DOHH2 (cell line): Measurements from ENCODE around the gene NFIB.

Experiments used
- H3F3A ChIP-seq: fragments of 200-600 bp; sonication (generic), shearing (Covaris generic); 2 replicates; pipeline ENCODE4 v1.6.0; 2016; ENCODE audit warnings: antibody characterized with exemption, mild to moderate bottlenecking; ENCODE audit not compliant: control insufficient read depth, insufficient read depth
- H3K27ac ChIP-seq: fragments of 200-600 bp; sonication (generic); 2 replicates; pipeline ENCODE4 v1.5.1; 2014; ENCODE audit warnings: low read depth, mild to moderate bottlenecking, low read length, moderate library complexity
- H3K27me3 ChIP-seq: fragments of 200-600 bp; sonication (generic); 2 replicates; pipeline ENCODE4 v1.6.1; 2014; ENCODE audit warnings: mild to moderate bottlenecking, low read length, mixed read lengths; ENCODE audit not compliant: control insufficient read depth
- H3K36me3 ChIP-seq: fragments of 200-600 bp; sonication (generic); 2 replicates; pipeline ENCODE4 v1.6.1; 2014; ENCODE audit warnings: mild to moderate bottlenecking, low read length, moderate library complexity, mixed read lengths; ENCODE audit not compliant: control insufficient read depth
- H3K4me1 ChIP-seq: fragments of 200-600 bp; sonication (generic); 2 replicates; pipeline ENCODE4 v1.6.1; 2014; ENCODE audit warnings: mild to moderate bottlenecking, low read length, mixed read lengths; ENCODE audit not compliant: control insufficient read depth
- H3K4me2 ChIP-seq: fragments of 200-600 bp; sonication (generic); 2 replicates; pipeline ENCODE4 v1.6.0; 2014; ENCODE audit warnings: mild to moderate bottlenecking, low read length, moderate library complexity
- H3K4me3 ChIP-seq: fragments of 200-600 bp; sonication (generic); 2 replicates; pipeline ENCODE4 v1.5.1; 2014; ENCODE audit warnings: mild to moderate bottlenecking, low read length, mixed read lengths
- H3K79me2 ChIP-seq: fragments of 200-600 bp; sonication (generic); 2 replicates; pipeline ENCODE4 v1.6.1; 2014; ENCODE audit warnings: mild to moderate bottlenecking, low read length, mixed read lengths; ENCODE audit not compliant: control insufficient read depth
- H3K9me2 ChIP-seq: fragments of 200-600 bp; sonication (generic); replicated peaks from 2 replicates; pipeline ENCODE4 v1.6.1; 2014; ENCODE audit warnings: mild to moderate bottlenecking, low read length, mixed read lengths; ENCODE audit not compliant: control insufficient read depth
- H3K9me3 ChIP-seq: fragments of 200-600 bp; sonication (generic); 2 replicates; pipeline ENCODE4 v1.6.1; 2014; ENCODE audit warnings: antibody characterized with exemption, low read length, mixed read lengths; ENCODE audit not compliant: control insufficient read depth, insufficient read depth
- H4K20me1 ChIP-seq: fragments of 200-600 bp; sonication (generic); 2 replicates; pipeline ENCODE4 v1.6.0; 2014; ENCODE audit warnings: low read depth, mild to moderate bottlenecking, antibody characterized with exemption, low read length, moderate library complexity; ENCODE audit not compliant: control insufficient read depth, insufficient read depth
- EZH2phosphoT487 ChIP-seq: fragments of 200-600 bp; sonication (generic); IDR thresholded peaks from 2 replicates; pipeline ENCODE4 v1.6.1; 2017; ENCODE audit warnings: borderline replicate concordance, mild to moderate bottlenecking, antibody characterized with exemption, low read length, moderate library complexity, mixed read lengths
- TF ChIP-seq, protein P1 (sequence below): fragments of 200-600 bp; sonication (generic); IDR thresholded peaks from one replicate; pipeline ENCODE4 v1.5.1; 2014; ENCODE audit warnings: antibody characterized with exemption, mild to moderate bottlenecking, low read depth, low read length; ENCODE audit not compliant: poor library complexity, severe bottlenecking

NFIB gene

DNA sequence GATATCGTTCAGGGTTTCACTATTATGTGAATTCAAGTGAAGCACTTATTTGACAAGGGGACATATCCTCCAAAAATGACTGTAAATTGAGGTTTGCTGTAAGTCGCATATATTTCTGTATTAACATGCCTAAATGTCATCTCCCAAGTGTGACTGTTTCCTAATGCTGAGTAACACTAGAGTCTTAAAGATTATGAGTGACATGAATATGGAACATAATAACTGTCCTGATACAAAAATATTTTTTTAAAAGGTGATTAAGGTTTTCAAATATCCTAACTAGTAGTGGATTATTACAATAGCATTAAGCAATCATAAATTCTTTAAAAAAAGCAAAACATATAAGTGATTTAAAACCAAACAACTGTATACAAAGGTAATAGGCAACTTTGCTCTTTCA is 3.6 kb downstream of the NFIB start:
- TF ChIP-seq, protein P1, sequence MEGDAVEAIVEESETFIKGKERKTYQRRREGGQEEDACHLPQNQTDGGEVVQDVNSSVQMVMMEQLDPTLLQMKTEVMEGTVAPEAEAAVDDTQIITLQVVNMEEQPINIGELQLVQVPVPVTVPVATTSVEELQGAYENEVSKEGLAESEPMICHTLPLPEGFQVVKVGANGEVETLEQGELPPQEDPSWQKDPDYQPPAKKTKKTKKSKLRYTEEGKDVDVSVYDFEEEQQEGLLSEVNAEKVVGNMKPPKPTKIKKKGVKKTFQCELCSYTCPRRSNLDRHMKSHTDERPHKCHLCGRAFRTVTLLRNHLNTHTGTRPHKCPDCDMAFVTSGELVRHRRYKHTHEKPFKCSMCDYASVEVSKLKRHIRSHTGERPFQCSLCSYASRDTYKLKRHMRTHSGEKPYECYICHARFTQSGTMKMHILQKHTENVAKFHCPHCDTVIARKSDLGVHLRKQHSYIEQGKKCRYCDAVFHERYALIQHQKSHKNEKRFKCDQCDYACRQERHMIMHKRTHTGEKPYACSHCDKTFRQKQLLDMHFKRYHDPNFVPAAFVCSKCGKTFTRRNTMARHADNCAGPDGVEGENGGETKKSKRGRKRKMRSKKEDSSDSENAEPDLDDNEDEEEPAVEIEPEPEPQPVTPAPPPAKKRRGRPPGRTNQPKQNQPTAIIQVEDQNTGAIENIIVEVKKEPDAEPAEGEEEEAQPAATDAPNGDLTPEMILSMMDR, result no peak
- no peak for TF ChIP-seq EZH2phosphoT487
- Histone ChIP-seq H3K27ac (no peak overlapping the region), H3K9me2 (no peaks in the 10 kb centered on the region), H3K4me2 (no peak overlapping the region), H3F3A (no peaks in the 10 kb centered on the region), H3K9me3 (no peaks in the 10 kb centered on the region), H3K79me2 (no peaks in the 10 kb centered on the region), H3K4me3 (no peak overlapping the region), H4K20me1 (no peaks in the 10 kb centered on the region), H3K27me3 (no peaks in the 10 kb centered on the region), H3K4me1 (peaks cover 3% of the 10 kb centered on the region; the same call in 1 of the 2 replicates), H3K36me3 (peaks cover 3% of the 10 kb centered on the region; the same call in 1 of the 2 replicates)

DNA sequence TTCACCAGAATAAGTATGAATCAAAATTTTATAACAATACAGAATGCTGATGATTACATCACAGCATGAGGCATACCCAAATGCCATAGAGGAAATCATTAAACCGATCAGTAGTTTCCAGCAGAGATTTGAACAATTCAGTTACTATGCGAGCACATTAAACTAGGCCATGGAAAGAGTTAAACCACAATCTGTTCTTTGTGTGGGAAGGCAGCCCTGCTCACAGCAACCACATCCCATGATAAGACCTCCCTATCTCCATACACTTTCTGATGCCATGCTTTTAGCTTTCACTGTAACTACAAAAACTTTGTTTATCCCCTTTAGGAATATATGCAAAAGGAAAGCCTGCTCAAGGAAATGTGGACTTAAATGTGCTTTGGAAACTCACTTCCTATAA is 4.5 kb downstream of the NFIB start:
- Histone ChIP-seq H3K27me3 (no peaks in the 10 kb centered on the region), H3K36me3 (peaks cover 3% of the 10 kb centered on the region; the same call in 1 of the 2 replicates), H3K4me1 (no peaks in the 10 kb centered on the region; the same call in 1 of the 2 replicates), H3K4me3 (no peak overlapping the region), H3K4me2 (no peak overlapping the region), H3K9me2 (no peaks in the 10 kb centered on the region), H3K9me3 (no peaks in the 10 kb centered on the region), H3K79me2 (no peaks in the 10 kb centered on the region), H3K27ac (no peak overlapping the region), H3F3A (no peaks in the 10 kb centered on the region), H4K20me1 (no peaks in the 10 kb centered on the region)
- no peak for TF ChIP-seq EZH2phosphoT487
- TF ChIP-seq, protein P1, result no peak

DNA sequence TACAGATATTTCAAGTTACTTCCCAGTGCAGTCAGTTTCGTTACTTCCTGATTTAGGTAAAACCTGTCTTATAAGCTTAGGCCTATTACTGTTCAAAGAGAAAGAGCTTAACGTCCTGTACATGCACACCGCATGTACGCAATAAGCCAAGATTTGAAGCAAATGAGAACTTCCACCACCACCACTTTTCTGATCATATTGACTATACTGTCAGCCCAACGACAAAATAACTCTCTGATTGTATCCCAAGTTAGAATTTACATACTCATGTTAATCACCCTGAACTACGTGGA is 5.1 kb downstream of the NFIB start:
- H3K79me2 ChIP-seq, result no peaks in the 10 kb centered on the region
- TF ChIP-seq, protein P1, result no peak
- TF ChIP-seq EZH2phosphoT487, result no peak
- no peak overlapping the region for H3K4me2 ChIP-seq
- H3K4me1 ChIP-seq, result no peaks in the 10 kb centered on the region
- no peaks in the 10 kb centered on the region for H3K9me3 ChIP-seq
- H3K9me2 ChIP-seq, result no peaks in the 10 kb centered on the region
- H3K27me3 ChIP-seq, result no peaks in the 10 kb centered on the region
- no peak overlapping the region for H3K4me3 ChIP-seq
- no peaks in the 10 kb centered on the region for H4K20me1 ChIP-seq
- no peak overlapping the region for H3K27ac ChIP-seq
- H3F3A ChIP-seq, result no peaks in the 10 kb centered on the region
- H3K36me3 ChIP-seq, result peaks cover 3% of the 10 kb centered on the region; the same call in 1 of the 2 replicates
